GM18526 (cell line): ENCODE results near the gene NAV2.

Experiments used
- POLR2A ChIP-seq: IDR thresholded peaks from 3 replicates; pipeline ENCODE4 v1.6.1; 2011; ENCODE audit not compliant: insufficient read length; ENCODE audit errors: extremely low read depth

The NAV2 gene

GRCh38 chr11:19963697-19964387 lies 251.2 kb downstream of the NAV2 start:
- no peak for TF ChIP-seq POLR2A

- TF ChIP-seq POLR2A, result no peak
Observed at GRCh38 chr11:19966441-19966840, 253.8 kb downstream of the NAV2 start.

GRCh38 chr11:19966927-19967326 lies 254.3 kb downstream of the NAV2 start:
- no peak for TF ChIP-seq POLR2A

- no peak for TF ChIP-seq POLR2A
Observed at GRCh38 chr11:19967787-19968186, 255.2 kb downstream of the NAV2 start.

GRCh38 chr11:19968860-19969259 lies 256.2 kb downstream of the NAV2 start:
- no peak for TF ChIP-seq POLR2A

- TF ChIP-seq POLR2A, result no peak
Observed at GRCh38 chr11:19970944-19971343, 258.3 kb downstream of the NAV2 start.

- TF ChIP-seq POLR2A, result no peak
Observed at GRCh38 chr11:19972091-19972490, 259.5 kb downstream of the NAV2 start.

GRCh38 chr11:19972651-19973050 lies 260.0 kb downstream of the NAV2 start:
- no peak for TF ChIP-seq POLR2A

- no peak for TF ChIP-seq POLR2A
Observed at GRCh38 chr11:19973136-19973635, 260.5 kb downstream of the NAV2 start.

GRCh38 chr11:19974886-19975285 lies 262.2 kb downstream of the NAV2 start:
- no peak for TF ChIP-seq POLR2A

- TF ChIP-seq POLR2A, result no peak
Observed at GRCh38 chr11:19975414-19975990, 262.9 kb downstream of the NAV2 start.

- TF ChIP-seq POLR2A, result no peak
Observed at GRCh38 chr11:19976281-19976941, 263.8 kb downstream of the NAV2 start.

GRCh38 chr11:19977941-19978340 lies 265.3 kb downstream of the NAV2 start:
- no peak for TF ChIP-seq POLR2A

- TF ChIP-seq POLR2A, result no peak
Observed at GRCh38 chr11:19978668-19979518, 266.3 kb downstream of the NAV2 start.

- no peak for TF ChIP-seq POLR2A
Observed at GRCh38 chr11:19979519-19979845, 266.8 kb downstream of the NAV2 start.
